Stimulated activated CD4-positive, alpha-beta T cell treated with anti-CD3 and anti-CD28 coated beads, Interleukin-4, amount 100 ng/mL, for 24 hours (primary cell): ENCODE measurements around the gene ATP4B.
"Not testable (repeated sequence)": the region's sequence is repeated elsewhere in the genome, so short reads cannot be mapped to it uniquely, and the experiment has no call there.

Experiments used
- DNase-seq: peaks from one replicate; pipeline ENCODE4 v3.0.0-alpha.2; 2020

ATP4B gene

DNA sequence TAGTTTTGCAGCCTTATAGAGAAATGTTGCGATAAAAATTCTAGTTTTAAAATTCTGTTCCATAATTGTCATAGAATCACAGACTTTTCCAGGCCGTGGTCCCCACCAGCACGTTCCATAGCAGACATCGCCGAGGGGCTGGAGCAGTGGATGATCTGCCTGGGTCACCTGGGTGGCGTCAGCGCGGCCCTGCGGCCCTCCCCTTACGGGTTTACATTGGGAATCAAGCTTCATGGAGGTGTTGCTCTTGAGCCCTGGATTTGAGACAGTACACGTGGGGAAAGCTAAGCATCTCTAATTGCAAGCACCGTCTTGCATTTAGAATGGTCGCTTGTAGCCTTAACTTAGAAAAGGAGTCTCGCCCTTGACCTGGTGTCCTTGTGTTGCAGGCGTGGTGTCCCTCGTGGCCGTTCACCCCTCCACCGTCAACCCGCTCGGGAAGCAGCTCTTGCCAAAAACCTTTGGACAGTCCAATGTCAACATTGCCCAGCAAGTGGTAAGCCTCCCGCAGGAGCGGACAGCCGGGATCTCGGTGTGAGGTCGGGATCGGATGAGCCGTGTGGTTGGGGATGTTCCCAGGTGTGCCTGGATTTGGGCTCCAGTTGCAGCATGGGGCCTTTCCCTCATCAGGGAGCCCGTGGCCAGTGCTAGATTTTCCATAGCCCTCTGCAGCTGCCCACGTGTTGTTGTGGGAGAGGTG is 35.1 kb downstream of the ATP4B start:
- no peak for DNase-seq

DNA sequence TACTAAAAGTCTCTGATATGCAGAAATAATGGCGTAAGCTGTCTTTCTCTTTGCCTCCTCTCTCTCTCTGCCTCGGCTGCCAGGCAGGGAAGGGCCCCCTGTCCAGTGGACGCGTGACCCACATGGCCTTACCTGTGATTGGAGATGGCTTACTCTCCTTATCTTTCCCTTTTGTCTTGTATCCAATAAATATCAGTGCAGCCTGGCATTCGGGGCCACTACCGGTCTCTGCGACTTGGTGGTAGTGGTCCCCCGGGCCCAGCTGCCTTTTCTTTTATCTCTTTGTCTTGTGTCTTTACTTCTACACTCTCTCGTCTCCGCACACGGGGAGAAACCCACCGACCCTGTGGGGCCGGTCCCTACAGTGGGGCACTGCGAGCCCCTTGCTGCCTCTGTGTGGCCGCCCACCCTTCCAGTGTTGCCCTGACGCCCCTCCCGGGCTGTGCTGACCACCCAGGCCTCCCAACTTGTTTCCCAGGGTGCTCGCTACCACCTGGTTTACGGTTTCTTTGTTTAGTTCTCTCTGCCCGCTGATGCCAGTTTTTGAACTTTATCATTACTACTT is 35.9 kb downstream of the ATP4B start:
- not testable (repeated sequence) for DNase-seq

DNA sequence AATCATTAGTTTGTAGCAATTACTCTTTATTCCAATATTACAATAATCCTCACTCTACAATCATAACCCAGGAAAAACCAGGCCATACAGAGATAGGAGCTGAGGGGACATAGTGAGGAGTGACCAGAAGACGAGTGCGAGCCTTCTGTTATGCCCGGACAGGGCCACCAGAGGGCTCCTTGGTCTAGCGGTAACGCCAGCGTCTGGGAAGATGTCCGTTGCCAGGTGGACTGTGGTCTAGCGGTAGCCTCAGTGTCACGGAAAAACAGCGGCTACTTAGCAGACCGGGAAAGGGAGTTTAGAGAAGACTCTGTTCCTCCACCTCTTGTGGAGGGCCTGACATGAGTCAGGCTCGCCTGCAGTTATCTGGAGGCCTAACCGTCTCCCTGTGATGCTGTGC is 36.5 kb downstream of the ATP4B start:
- DNase-seq, result not testable (repeated sequence)

DNA sequence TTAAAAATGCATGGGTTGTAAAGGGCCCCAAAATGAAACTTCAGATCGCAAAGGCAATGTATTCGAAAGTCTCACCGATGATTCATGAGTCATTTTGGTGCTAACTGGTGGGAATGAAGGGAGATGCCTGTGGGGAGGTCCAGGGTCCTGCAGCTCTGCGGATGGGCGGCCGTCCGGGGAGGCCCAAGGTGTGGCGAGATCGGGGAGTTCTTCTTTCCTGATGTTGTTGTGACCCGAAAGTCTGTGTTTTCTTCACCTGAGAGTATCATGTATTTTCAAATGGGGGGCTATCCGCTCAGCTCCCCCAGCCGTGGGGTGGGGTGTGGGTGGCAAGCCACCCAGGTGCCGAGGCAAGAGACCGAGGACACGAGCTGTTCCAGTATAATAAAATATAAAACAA is 37.0 kb downstream of the ATP4B start:
- DNase-seq, result no peak

DNA sequence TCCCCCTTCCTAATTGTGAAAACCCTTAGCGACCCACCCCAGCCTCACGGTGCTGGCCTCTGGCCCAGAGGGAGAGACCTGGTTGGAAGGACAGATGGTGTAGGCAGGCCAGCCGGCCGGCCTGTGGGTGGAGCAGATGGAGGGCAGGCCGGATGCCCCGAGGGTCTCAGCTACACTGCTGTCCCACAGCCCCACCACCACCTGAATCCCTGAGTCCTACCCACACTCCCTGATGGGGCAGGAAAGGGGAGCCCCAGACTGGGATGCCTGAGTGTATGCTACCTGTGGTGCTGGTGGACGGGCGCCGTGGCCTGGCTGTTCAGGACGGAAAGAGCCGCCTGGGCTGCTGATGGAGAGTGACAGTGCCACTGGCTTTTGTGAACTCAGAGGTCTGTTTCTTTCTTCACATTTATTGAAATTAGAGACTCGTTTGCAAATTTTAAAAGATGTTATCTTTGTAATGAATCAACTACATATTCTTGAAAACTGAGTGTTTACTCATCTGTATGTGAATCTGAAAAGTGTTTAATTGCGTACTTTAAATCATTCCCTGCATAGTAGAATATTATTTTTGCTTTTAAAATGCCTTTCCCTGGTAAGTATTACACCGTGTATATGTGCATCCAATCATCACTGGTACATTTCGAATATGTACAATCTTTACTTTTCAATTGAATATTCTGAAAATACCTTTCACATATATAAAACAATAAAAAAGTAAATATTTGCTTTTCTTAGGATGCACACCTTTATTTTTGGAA is 37.8 kb downstream of the ATP4B start:
- no peak for DNase-seq

DNA sequence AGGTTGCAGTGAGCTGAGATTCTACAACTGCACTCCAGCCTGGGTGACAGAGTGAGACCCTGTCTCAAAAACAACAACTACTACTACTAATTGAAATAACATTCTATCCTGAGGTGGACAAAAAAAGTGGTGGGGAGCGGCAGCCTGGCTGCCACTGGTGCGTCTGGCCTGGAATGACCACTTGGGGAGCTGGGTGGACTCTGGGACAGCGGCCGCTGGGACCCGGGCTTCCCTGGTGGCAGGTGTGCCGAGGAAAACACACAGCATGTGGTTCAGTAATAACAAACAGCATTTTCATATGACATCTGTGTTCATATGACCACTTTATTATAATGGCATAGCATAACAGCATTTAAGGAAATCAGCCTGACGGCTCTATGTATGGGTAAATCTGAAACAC is 39.5 kb downstream of the ATP4B start:
- DNase-seq, result no peak

DNA sequence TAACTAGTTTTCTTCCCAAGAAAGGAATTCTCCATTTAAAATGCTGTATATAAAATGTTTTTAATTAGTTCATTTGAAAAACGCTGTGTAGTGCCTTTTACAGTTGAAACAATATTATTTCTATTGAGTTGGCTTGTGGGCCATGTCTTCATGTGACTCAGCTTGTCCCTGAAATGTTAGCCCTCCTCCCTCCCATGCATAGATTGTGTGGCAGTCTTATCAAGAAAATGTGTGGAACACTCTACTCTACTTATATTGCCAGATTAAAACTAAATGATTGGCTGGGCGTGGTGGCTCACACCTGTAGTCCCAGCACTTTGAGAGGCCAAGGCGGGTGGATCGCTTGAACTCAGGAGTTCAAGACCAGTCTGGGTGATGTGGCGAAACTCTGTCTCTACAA is 40.0 kb downstream of the ATP4B start:
- no peak for DNase-seq

DNA sequence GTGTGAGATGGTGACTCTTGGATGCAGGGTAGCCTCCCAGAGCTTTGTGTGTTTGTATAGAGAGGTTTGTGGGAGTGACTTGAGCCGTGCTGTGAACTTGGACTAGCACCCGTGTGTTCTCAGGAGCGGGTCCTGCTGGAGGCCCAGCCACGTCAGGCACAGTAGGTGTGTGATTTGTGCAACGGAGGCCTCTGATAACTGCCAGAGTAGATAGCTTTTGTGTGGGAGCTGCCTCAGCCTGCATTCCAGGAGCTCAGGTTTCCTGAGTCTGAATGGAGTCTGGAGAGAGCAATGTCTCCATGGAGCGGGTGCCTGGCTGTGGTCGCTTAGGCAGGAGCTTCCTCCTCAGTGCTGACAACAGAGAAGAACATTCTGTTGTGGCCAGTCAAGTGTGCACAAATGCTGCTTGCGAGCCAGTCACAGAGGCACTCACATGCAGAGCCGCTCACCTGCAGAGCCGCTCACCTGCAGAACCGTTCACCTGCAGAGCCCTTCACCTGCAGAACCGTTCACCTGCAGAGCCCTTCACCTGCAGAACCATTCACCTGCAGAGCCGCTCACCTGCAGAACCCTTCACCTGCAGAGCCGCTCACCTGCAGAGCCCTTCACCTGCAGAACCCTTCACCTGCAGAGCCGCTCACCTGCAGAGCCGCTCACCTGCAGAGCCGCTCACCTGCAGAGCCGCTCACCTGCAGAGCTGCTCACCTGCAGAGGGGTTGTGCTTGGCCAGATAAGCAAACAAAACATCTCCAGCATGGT is 40.8 kb downstream of the ATP4B start:
- DNase-seq, result no peak

DNA sequence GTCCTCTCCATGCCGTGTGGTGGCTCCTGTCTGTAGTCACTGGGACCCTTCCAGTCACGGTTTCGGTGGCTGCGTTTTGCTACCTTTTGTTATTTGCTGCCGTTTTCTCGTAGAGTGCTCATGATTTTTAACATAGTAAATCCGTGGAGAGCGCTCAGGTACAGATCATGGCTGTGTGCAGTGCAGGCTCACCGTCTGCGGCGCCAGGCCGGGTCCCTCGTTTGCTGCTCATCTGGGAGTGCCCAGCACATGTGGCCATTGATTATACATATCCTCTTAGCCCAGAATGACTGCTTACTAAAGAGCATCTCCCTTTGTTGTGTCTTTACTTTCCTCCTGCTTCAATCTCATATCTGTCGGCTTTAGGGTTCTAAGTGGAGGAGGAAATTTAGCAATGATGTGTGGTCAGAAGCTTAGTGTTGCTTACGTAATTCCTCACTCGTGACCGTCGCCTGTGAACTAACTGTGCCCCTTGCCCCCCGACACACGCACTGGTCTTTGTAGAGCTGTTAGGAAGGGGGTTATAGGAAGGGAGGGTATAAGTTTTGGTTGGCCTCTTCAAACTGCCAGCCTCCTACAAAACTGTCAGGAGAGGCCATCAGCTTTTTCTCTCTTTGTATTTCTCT is 41.6 kb downstream of the ATP4B start:
- no peak for DNase-seq

DNA sequence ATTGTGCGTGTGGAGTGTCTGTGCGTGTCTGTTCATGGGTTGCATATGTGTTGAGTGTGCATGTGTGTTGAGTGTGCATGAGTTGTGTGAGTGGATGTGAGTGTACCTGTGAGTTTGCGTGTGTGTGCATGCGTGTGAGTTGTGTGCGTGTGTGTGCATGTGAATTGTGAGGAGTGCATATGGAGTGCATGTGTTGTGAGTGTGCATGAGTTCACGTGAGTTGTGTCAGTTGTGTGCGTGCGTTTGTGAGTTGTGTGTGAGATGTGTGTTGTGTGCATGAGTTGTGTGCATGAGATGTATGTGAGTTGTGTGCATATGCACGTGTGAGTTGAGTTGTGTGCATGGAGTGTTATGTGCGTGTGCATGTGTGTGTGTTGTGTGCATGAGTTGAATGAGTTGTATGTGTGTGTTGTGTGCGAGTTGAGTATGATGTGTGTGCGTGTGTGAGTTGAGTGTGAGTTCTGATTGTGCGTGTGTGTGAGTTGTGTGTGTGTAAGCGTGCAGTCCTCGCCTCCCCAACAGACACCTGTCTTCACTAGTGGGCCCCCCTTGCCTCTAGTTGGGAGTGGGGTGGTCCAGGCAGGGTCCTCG is 44.1 kb downstream of the ATP4B start:
- DNase-seq, result no peak

DNA sequence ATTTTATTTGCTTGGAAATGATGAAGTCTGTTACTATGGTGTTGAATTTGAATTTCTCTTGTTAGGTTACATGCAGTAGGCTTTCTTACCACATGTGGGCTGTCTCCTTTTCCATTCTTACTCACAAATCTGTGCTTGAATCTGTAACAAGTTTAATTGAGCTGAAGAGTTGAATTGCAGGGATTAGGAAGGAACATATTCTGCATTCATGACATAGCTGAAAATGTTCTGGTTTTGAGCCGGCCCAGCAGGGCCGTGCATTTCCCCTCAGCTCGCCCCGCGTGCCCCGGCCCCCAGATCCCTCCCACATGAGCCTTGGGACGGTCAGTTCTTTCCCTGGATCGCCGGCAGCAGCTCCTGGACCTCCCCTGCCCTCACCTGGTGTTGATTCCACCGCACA is 45.4 kb downstream of the ATP4B start:
- no peak for DNase-seq

DNA sequence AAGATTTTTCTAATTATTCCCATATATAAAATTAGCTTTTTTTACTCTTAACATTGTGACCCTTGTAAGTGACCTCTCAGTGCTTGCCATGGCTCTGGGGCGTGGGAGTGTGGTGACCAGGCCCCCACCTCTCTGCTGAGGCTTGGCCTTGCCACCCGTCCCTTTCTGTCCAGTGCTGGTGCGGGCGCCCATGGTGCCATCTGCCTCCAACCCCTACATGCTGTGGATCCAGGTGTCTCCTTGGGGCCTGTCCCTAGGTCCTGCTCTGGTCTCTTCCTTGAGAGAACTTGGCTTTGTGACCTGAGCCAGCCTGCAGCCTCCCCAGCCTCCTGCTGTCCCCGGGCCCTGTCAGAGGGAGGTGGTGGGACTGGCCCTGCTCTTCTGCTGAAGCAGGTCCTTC is 46.0 kb downstream of the ATP4B start:
- DNase-seq, result no peak

DNA sequence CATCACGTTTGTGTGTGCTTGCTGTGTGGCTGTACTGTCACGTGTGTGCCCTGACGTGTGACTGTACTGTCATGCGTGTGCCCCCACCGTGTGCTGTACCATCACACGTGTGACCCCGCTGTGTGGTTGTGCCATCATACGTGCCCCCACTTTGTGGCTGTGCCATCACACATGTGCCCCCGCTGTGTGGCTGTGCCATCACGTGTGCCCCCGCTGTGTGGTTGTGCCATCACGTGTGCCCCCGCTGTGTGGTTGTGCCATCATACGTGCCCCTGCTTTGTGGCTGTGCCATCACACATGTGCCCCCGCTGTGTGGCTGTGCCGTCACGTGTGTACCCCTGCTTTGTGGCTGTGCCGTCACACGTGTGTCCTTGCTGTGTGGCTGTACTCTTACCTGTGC is 47.7 kb downstream of the ATP4B start:
- DNase-seq, result no peak

DNA sequence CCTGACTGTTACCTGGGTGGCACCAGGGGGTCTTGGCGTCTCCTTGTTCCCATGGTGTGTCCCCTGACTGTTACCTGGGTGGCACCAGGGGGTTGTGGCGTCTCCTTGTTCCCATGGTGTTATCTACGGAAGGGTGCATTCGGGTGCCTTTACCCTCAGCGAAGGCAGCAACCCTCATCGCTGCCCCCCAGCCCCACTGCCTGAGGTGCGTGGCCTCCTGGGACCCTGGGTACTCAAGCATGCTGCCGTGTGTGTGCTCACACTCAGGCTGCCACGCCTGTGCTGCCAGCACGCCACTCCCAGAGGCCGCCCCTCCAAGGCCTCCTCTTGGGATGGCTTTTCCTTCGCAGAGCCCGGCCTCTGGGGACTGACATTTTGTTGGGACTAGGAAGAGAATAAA is 48.4 kb downstream of the ATP4B start:
- DNase-seq, result no peak

DNA sequence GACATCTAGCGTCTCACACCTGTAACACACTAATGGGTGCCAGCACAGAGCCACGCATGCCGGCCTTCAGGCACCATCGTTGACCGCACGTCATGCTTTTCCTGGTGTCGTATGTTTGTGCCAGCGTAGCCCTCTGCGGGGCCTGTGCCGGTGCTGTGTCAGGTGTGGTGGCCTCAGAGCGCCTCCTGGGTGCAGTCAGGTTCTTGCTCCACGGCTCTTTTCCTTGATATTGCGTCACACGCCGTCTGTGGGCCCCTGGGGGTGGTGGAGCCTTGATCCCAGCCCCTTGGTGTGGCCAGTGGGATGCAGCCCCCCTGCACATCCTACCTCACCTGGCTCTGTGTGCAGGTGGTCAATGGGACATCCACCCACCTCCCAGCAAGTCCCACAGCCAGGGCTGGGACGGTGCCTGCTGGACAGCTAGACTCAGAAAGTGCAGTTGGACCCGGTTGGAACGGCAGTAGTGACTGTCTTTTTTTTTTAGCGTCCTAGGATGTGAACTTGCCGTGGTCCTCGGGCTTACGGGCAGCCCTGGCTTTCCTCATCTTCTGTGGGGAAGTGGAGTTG is 48.9 kb downstream of the ATP4B start:
- no peak for DNase-seq

DNA sequence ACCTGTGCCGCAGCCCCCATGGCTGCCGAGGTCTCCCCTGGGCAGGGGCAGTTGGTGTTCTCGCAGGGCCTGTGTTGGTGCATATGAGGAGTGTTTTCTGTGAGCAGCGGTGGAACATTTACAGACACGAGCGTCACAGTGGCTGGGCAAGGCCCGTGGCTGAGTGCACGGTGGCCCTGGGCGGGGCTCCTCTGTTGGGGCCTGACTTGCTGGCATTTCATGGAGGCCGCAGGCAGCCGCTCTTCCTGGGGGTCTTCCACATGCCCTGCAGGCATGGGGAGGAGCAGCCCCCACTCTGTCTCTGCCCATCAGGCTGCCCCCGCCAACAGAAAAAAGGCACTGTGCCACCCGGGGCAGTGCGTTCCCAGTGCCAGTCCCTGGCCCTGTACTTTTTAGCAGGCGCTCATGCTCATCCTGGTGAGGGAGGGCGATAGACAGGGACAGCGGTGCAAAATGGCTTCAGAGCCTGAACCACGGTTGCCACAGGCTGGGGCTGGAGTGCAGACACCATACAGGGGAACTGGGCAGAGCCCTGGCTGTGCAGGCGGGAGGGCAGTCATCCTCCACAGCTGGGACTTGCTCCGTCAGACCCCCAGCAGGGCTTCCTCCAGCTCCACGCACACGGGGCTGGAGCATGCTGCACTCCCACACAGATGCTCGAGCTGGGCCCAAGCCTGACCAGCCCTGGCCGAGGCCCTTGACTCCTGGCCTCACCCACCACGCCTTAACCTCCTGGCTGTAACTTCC is 49.9 kb downstream of the ATP4B start:
- DNase-seq, result no peak

DNA sequence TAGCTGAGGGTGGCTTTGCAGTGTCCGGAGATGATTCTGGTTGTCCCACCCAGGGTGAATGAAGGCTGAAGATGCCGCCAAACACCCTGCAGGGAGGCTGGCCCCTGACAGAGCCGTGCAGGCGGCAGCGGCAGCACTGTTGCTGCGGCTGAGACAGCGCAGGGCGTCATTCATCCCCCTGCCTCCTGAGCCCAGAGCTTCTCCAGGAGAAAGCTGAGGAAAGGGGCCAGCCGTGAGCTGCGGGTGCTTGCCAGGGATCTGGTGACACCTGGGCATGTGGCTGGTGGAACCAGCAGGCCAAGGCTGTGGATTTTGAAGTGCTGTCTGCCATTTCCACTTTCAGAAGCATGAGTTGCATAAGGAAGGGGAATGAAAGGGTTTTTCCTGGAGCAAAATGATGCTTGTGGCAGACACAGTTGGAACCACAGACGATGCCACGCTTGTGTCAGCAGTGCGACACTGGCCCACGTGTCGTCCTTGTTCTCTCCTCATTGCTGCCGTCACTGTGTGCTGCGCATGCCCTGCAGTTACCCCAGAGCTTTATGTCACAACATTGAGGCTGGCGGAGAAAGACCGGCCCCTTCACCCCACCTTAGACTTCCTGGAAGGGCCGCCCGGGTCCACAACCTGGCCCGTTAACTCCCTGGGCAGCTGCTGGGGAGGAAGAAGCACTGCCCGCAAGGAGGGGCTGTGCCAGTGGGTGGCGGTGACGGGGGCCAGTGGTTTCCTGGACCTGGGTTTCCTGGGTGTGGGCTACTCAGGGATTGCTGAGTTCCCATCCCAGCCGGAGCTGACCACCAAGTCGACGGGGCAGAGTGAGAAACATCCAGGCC is 50.7 kb downstream of the ATP4B start:
- no peak for DNase-seq

DNA sequence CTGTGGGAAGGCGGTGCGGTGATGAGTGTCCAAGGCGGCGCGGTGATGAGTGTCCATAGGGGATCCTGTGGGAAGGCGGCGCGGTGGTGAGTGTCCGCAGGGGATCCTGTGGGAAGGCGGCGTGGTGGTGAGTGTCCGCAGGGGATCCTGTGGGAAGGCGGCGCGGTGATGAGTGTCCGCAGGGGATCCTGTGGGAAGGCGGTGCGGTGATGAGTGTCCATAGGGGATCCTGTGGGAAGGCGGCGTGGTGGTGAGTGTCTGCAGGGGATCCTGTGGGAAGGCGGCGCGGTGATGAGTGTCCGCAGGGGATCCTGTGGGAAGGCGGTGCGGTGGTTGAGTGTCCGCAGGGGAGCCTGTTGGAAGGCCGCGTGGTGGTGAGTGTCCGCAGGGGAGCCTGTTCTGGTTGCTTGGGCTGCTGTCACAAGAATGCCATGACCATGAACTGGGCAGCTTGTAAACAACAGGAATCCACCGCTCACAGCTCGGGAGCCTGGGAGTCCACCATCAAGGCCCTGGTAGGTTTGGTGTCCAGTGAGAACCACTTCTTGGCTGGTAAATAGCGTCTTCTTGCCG is 52.0 kb downstream of the ATP4B start:
- no peak for DNase-seq

DNA sequence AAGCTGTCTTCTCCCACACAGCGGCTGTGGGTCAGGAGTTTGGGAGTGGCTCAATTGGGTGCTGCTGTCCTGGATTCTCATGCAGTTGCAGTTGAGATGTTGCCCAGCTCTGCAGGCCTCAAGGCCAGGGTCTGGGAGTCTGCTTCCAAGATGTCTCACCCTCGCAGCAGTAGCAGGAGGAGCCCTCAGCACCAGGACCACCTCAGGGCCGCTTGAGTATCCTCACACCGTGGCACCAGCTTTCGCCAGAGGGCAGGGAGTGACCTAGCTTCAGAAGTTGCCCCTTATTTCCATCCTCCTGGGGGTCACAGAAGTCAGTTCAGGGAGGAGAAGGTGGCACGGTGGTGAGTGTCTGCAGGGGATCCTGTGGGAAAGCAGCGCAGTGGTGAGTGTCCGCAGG is 52.5 kb downstream of the ATP4B start:
- DNase-seq, result no peak

DNA sequence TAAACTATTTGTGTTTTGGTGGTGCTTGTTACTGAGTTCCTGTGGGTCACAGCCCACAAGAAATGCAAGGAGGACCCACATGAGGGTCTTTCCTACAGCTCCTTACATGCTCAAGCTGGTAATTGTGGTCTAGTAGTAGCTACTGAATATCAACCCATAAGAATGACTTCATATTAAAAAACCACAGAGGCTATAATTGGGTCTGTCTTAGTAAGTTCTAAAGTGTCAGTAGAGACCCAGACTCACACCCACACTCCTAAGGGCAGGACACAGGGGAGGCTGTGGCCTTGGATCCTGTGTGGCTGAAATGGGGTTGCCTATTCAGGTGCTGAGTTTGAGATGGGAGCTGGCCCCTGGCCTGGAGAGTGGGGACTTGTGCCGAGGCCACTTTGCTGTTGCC is 53.8 kb downstream of the ATP4B start:
- no peak for DNase-seq
